ENCODE results near the gene ADGRG3. TPM values are rescaled to one million over a fixed set of nuclear protein-coding genes. Genes with fewer than 3 reads are reported as not detected.

Gene ADGRG3
- polyA plus RNA-seq, 3 donors = 0.41 to 1.0 TPM; not detected in 1

DNA sequence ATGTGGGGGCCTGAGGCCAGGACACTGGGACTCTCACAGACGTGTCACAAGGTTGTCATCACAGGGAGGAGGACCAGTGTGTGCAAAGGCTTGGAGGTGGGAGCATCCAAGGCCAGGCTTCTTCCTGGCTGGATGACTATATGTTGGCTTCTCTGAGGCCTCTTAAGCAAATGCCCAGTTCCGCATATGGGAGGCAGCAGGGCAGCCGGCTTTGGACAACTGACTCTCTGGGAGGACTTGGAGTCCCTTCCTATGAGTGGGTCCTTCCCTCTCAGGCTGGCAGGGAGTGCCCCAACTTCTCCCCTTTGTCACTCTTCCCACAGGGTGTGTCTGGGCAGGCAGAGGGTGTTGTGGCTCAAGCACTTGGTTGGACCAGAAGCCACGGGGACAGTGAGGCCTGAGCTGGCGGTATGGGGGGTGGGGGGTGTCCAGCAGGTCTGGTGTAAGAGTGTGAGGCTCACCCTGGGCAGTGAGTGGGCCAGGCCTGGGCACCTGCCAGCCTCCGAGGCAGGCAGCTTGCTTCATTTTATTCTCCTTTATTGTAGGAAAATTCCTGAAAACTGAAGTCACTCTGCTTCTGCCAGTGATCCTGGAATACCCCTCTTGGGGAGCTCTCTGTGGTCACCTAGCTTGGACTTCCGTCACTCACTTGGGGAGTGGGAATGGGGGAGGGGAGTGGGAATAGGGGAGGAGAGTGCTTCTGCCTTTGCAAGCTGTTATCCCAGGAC is 24.8 kb upstream of the ADGRG3 start:
- DNase-seq = peak in 1 of 3 donors; percentile 20
- Mint-ChIP-seq H3K4me1 (peaks cover 14% of the 10 kb centered on the region), H3K9me3 (peaks cover 0 to 5% (median 0%) of the 10 kb centered on the region in 7 donors), H3K27me3 (ENCODE audit: low read depth in 3 of 3) (peaks cover 40 to 69% (median 58%) of the 10 kb centered on the region in 3 donors), H3K27ac (no peak overlapping the region), H3K4me3 (peak overlapping the region in 1 of 2 donors; percentile 48), H3K36me3 (no peaks in the 10 kb centered on the region)
- Histone ChIP-seq H3K4me2 (replicated peaks; ENCODE audit: extremely low read depth, low read length, poor library complexity, severe bottlenecking) (no peak overlapping the region), H3K79me2 (ENCODE audit: insufficient read depth, low read length) (no peaks in the 10 kb centered on the region), H3K36me3 (replicated peaks in 1 of 2; ENCODE audit: control insufficient read depth in 1 of 2, insufficient read depth in 2 of 2, low read length in 2 of 2) (no peaks in the 10 kb centered on the region), H4K20me1 (ENCODE audit: insufficient read depth, low read length) (no peaks in the 10 kb centered on the region), H3K27me3 (ENCODE audit: control insufficient read depth in 2 of 2, insufficient read depth in 2 of 2, low read length in 2 of 2) (peaks cover 2 to 61% of the 10 kb centered on the region in 2 donors), H3K4me1 (ENCODE audit: control insufficient read depth in 1 of 2, insufficient read depth in 2 of 2, low read length in 2 of 2) (peaks cover 14% of the 10 kb centered on the region in 2 donors), H3K9ac (ENCODE audit: insufficient read depth, low read length, poor library complexity, severe bottlenecking) (no peak overlapping the region), H3K27ac (ENCODE audit: low read depth in 1 of 2, low read length in 2 of 2) (no peak overlapping the region), H3K4me3 (replicated peaks in 1 of 3; ENCODE audit: low read depth in 2 of 3, low read length in 3 of 3) (no peak overlapping the region), H2AFZ (ENCODE audit: insufficient read depth, low read depth, low read length, poor library complexity, severe bottlenecking) (no peak overlapping the region), H3K9me3 (replicated peaks in 1 of 2; ENCODE audit: control insufficient read depth in 1 of 2, insufficient read depth in 1 of 2, low read length in 2 of 2) (no peaks in the 10 kb centered on the region)
- WGBS (ENCODE audit: insufficient coverage) = 34% methylated on average over 6 of the region's 7 CpGs
- TF ChIP-seq, protein P1, sequence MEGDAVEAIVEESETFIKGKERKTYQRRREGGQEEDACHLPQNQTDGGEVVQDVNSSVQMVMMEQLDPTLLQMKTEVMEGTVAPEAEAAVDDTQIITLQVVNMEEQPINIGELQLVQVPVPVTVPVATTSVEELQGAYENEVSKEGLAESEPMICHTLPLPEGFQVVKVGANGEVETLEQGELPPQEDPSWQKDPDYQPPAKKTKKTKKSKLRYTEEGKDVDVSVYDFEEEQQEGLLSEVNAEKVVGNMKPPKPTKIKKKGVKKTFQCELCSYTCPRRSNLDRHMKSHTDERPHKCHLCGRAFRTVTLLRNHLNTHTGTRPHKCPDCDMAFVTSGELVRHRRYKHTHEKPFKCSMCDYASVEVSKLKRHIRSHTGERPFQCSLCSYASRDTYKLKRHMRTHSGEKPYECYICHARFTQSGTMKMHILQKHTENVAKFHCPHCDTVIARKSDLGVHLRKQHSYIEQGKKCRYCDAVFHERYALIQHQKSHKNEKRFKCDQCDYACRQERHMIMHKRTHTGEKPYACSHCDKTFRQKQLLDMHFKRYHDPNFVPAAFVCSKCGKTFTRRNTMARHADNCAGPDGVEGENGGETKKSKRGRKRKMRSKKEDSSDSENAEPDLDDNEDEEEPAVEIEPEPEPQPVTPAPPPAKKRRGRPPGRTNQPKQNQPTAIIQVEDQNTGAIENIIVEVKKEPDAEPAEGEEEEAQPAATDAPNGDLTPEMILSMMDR (IDR thresholded peaks at IDR 0.05) = no peak
- intact Hi-C loops (cut with micrococcal nuclease) = no loop called here

DNA sequence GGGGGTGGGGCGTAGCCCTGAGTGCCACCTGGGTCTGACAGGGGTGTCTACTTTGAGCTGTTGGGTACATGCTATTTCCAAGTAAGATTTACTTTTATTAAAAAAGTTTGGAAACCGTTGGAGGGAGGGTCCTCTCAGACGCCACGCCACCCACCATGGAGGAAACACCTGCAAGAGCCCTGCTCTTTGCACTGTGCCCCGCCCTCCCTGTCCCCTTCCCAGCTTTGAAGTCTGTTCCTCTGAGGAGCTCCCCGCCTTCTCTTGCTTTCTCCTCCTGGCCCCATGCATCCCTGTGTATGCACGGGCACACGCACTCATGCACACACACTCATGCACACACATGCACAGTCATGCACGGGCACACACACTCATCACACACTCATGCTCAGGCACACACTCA is 24.2 kb upstream of the ADGRG3 start:
- no peaks in the 10 kb centered on the region for H4K20me1 ChIP-seq (ENCODE audit: insufficient read depth, low read length)
- Mint-ChIP-seq H3K9me3 (peaks cover 0 to 5% (median 0%) of the 10 kb centered on the region in 7 donors), H3K4me1 (peaks cover 20% of the 10 kb centered on the region), H3K27me3 (ENCODE audit: low read depth in 3 of 3) (peaks cover 34 to 65% (median 52%) of the 10 kb centered on the region in 3 donors), H3K36me3 (no peaks in the 10 kb centered on the region), H3K4me3 (no peak overlapping the region), H3K27ac (no peak overlapping the region)
- H3K4me3 ChIP-seq (replicated peaks in 1 of 3; ENCODE audit: low read depth in 2 of 3, low read length in 3 of 3) = no peak overlapping the region
- intact Hi-C loops (cut with micrococcal nuclease) = no loop called here
- DNase-seq = no peak
- H3K79me2 ChIP-seq (ENCODE audit: insufficient read depth, low read length) = no peaks in the 10 kb centered on the region
- TF ChIP-seq, protein P1 (IDR thresholded peaks at IDR 0.05) = no peak
- no peak overlapping the region for H2AFZ ChIP-seq (ENCODE audit: insufficient read depth, low read depth, low read length, poor library complexity, severe bottlenecking)
- no peaks in the 10 kb centered on the region for H3K36me3 ChIP-seq (replicated peaks in 1 of 2; ENCODE audit: control insufficient read depth in 1 of 2, insufficient read depth in 2 of 2, low read length in 2 of 2)
- no peaks in the 10 kb centered on the region for H3K9me3 ChIP-seq (replicated peaks in 1 of 2; ENCODE audit: control insufficient read depth in 1 of 2, insufficient read depth in 1 of 2, low read length in 2 of 2)
- 1% methylated on average over 7 of the region's 9 CpGs for WGBS (ENCODE audit: insufficient coverage)
- peaks cover 20% of the 10 kb centered on the region in 2 donors for H3K4me1 ChIP-seq (ENCODE audit: control insufficient read depth in 1 of 2, insufficient read depth in 2 of 2, low read length in 2 of 2)
- no peak overlapping the region for H3K27ac ChIP-seq (ENCODE audit: low read depth in 1 of 2, low read length in 2 of 2)
- no peak overlapping the region for H3K9ac ChIP-seq (ENCODE audit: insufficient read depth, low read length, poor library complexity, severe bottlenecking)
- no peak overlapping the region for H3K4me2 ChIP-seq (replicated peaks; ENCODE audit: extremely low read depth, low read length, poor library complexity, severe bottlenecking)
- H3K27me3 ChIP-seq (ENCODE audit: control insufficient read depth in 2 of 2, insufficient read depth in 2 of 2, low read length in 2 of 2) = peaks cover 2 to 59% of the 10 kb centered on the region in 2 donors

Data from CD14-positive monocyte (primary cell).